Loucy (cell line): Measurements from ENCODE around the gene FADD.

ENCODE experiments used
- H2AFZ ChIP-seq: fragments of 200-600 bp; sonication (generic); 2 replicates; pipeline ENCODE4 v1.6.0; 2016; ENCODE audit warnings: antibody characterized with exemption, mild to moderate bottlenecking, low read length, moderate library complexity
- H3F3A ChIP-seq: fragments of 200-600 bp; 2 replicates; pipeline ENCODE4 v1.6.0; 2016; ENCODE audit warnings: antibody characterized with exemption, low read depth, mild to moderate bottlenecking
- H3K27me3 ChIP-seq: fragments of 200-600 bp; sonication (generic); 2 replicates; pipeline ENCODE4 v1.6.1; 2014; ENCODE audit warnings: low read length, mild to moderate bottlenecking; ENCODE audit not compliant: insufficient read depth, poor library complexity, severe bottlenecking
- H3K36me3 ChIP-seq: fragments of 200-600 bp; sonication (generic); 2 replicates; pipeline ENCODE4 v1.6.1; 2016; ENCODE audit warnings: low read length; ENCODE audit not compliant: insufficient read depth
- H3K4me1 ChIP-seq: fragments of 200-600 bp; sonication (generic); 2 replicates; pipeline ENCODE4 v1.5.1; 2014; ENCODE audit warnings: low read length, mild to moderate bottlenecking; ENCODE audit not compliant: insufficient read depth, poor library complexity, severe bottlenecking
- H3K4me2 ChIP-seq: fragments of 200-600 bp; sonication (generic); 2 replicates; pipeline ENCODE4 v1.6.0; 2014; ENCODE audit warnings: antibody characterized with exemption, low read length, low read depth, mild to moderate bottlenecking; ENCODE audit not compliant: poor library complexity, severe bottlenecking
- H3K4me3 ChIP-seq: fragments of 200-600 bp; sonication (generic); 2 replicates; pipeline ENCODE4 v1.5.1; 2014; ENCODE audit warnings: low read length, mild to moderate bottlenecking, mixed read lengths; ENCODE audit not compliant: poor library complexity, severe bottlenecking
- H3K79me2 ChIP-seq: fragments of 200-600 bp; sonication (generic); 2 replicates; pipeline ENCODE4 v1.6.1; 2014; ENCODE audit warnings: low read length; ENCODE audit not compliant: insufficient read depth
- H3K9ac ChIP-seq: fragments of 200-600 bp; sonication (generic); 2 replicates; pipeline ENCODE4 v1.6.0; 2014; ENCODE audit warnings: mild to moderate bottlenecking, low read depth, low read length, moderate library complexity; ENCODE audit not compliant: poor library complexity, severe bottlenecking
- H3K9me2 ChIP-seq: fragments of 200-600 bp; sonication (generic); replicated peaks from 2 replicates; pipeline ENCODE4 v1.6.1; 2016; ENCODE audit warnings: low read depth, low read length, mixed read lengths
- H3K9me3 ChIP-seq: fragments of 200-600 bp; sonication (generic); 2 replicates; pipeline ENCODE4 v1.6.1; 2014; ENCODE audit warnings: mild to moderate bottlenecking, antibody characterized with exemption, low read length, low read depth; ENCODE audit not compliant: insufficient read depth
- H4K20me1 ChIP-seq: fragments of 200-600 bp; sonication (generic); 2 replicates; pipeline ENCODE4 v1.6.0; 2014; ENCODE audit warnings: antibody characterized with exemption, low read length, mild to moderate bottlenecking; ENCODE audit not compliant: insufficient read depth, poor library complexity, severe bottlenecking
- EZH2phosphoT487 ChIP-seq: fragments of 200-600 bp; IDR thresholded peaks from 2 replicates; pipeline ENCODE4 v1.6.1; 2018; ENCODE audit warnings: antibody characterized with exemption, mild to moderate bottlenecking, moderate library complexity, borderline replicate concordance
- TF ChIP-seq, protein P1 (sequence below): fragments of 200-600 bp; sonication (generic); conservative IDR thresholded peaks from 2 replicates; pipeline ENCODE4 v1.5.1; 2014; ENCODE audit warnings: mild to moderate bottlenecking, antibody characterized with exemption, low read length

Gene FADD

DNA sequence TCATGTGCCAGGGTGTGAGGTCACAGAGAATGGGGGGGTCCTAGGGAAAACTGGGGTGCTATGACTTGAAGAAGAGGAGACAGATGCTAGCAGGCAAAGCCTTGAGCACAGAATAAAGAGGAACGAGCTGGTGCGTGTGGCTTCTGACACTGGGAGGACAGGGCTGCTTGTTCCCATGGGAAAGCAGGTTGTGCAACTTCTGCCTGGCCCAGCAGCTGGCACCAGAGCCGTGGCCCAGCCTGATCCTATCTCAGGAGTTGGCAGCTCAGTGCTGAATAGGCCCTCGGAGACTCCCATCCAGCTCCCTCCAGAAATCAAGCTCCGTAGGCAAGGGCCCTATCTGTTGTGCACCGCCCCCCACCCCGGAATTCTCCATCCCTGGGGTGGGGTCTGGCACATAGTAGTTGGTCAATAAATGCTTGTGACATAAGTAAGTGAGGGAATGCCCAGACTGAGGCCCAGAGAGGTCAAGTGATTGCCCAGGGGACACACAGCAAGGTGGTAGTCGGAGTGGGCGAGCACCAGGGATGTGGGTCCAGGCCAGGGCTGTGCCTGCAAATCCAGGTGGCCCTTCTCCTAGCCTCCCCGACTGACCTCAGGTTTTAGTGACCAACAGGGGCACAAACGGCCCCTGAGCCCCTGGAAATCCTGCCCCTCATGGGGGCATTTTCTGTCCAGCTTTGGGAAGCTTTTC lies 19.5 kb upstream of the FADD start:
- H3K4me1 ChIP-seq, result no peaks in the 10 kb centered on the region
- no peaks in the 10 kb centered on the region for H4K20me1 ChIP-seq
- no peaks in the 10 kb centered on the region for H3K36me3 ChIP-seq
- no peak overlapping the region for H3K9ac ChIP-seq
- H3K9me3 ChIP-seq, result no peaks in the 10 kb centered on the region
- H3F3A ChIP-seq, result no peaks in the 10 kb centered on the region
- TF ChIP-seq, protein P1, sequence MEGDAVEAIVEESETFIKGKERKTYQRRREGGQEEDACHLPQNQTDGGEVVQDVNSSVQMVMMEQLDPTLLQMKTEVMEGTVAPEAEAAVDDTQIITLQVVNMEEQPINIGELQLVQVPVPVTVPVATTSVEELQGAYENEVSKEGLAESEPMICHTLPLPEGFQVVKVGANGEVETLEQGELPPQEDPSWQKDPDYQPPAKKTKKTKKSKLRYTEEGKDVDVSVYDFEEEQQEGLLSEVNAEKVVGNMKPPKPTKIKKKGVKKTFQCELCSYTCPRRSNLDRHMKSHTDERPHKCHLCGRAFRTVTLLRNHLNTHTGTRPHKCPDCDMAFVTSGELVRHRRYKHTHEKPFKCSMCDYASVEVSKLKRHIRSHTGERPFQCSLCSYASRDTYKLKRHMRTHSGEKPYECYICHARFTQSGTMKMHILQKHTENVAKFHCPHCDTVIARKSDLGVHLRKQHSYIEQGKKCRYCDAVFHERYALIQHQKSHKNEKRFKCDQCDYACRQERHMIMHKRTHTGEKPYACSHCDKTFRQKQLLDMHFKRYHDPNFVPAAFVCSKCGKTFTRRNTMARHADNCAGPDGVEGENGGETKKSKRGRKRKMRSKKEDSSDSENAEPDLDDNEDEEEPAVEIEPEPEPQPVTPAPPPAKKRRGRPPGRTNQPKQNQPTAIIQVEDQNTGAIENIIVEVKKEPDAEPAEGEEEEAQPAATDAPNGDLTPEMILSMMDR, result no peak
- TF ChIP-seq EZH2phosphoT487, result no peak
- no peak overlapping the region for H3K4me2 ChIP-seq
- no peaks in the 10 kb centered on the region for H3K9me2 ChIP-seq
- H2AFZ ChIP-seq, result no peak overlapping the region
- no peak overlapping the region for H3K4me3 ChIP-seq
- H3K27me3 ChIP-seq, result no peaks in the 10 kb centered on the region
- H3K79me2 ChIP-seq, result no peaks in the 10 kb centered on the region

DNA sequence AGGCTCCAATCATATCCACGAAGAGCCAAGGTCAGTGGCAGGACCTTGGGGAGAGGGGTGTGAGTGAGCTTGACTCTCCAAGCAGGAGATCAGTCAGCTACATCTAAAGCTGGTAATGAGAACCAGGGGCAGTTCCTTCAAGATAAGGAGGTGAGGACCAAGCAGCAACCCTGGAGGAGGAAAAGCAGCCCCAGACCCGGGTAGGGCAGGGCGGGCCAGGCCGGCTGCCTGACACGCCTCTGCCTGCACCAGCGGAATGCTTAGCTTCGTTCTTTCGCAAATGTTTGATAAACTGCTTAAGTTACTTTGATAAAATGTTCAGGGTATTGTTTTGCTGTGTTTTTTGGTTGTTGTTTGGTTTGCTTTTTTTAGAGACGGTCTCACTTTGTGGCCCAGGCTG lies 18.7 kb upstream of the FADD start:
- Histone ChIP-seq H3K79me2 (no peaks in the 10 kb centered on the region), H3K9me3 (no peaks in the 10 kb centered on the region), H4K20me1 (no peaks in the 10 kb centered on the region), H3K27me3 (no peaks in the 10 kb centered on the region), H3K4me3 (no peak overlapping the region), H3K9ac (no peak overlapping the region), H3K36me3 (no peaks in the 10 kb centered on the region), H2AFZ (no peak overlapping the region), H3F3A (no peaks in the 10 kb centered on the region), H3K4me1 (no peaks in the 10 kb centered on the region), H3K4me2 (no peak overlapping the region), H3K9me2 (no peaks in the 10 kb centered on the region)
- TF ChIP-seq EZH2phosphoT487, result no peak
- TF ChIP-seq, protein P1, result no peak

DNA sequence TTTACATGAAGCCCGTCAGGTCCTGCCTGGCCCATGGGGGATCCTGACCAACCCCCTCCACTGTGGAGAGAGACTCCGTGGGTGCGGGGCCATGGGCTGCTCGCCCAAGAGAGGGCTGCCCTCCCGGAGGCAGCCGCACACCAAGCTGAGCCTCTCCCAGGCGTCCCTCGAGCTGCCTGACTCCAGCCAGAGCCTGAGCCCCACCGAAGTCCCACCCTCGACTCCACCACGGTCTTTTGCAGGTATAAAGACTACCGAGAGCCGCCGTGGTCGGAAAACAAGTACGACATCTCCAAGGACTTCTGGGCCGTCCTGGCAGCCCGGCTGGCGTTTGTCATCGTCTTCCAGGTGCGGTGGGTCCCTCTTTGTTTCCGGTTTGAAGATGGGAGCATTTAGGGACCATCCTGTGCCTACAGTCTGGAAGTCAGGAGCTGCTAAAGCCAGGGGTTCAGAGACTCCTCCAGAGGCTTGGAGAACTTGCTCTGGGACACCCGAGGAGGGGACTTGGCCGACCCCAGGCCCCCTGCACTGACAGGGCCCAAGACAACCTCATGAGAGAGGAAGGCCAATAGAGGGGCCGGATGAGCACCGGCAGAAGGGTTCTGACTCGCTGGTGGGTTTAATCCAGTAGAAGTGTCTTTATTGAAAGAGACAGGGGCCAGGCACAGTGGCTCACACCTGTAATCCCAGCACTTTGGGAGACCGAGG lies 17.6 kb upstream of the FADD start:
- H3K4me2 ChIP-seq, result no peak overlapping the region
- no peak overlapping the region for H3K9ac ChIP-seq
- no peaks in the 10 kb centered on the region for H3K36me3 ChIP-seq
- no peaks in the 10 kb centered on the region for H3K79me2 ChIP-seq
- TF ChIP-seq, protein P1, result no peak
- TF ChIP-seq EZH2phosphoT487, result no peak
- no peak overlapping the region for H3K4me3 ChIP-seq
- no peaks in the 10 kb centered on the region for H3F3A ChIP-seq
- H3K4me1 ChIP-seq, result no peaks in the 10 kb centered on the region
- H3K9me3 ChIP-seq, result no peaks in the 10 kb centered on the region
- no peak overlapping the region for H2AFZ ChIP-seq
- H3K27me3 ChIP-seq, result no peaks in the 10 kb centered on the region
- no peaks in the 10 kb centered on the region for H3K9me2 ChIP-seq
- no peaks in the 10 kb centered on the region for H4K20me1 ChIP-seq
